ENCODE measurements around the gene ENOSF1. TPM values are rescaled to one million over a fixed set of nuclear protein-coding genes. Genes with fewer than 3 reads are reported as not detected.

ENOSF1 gene
- total RNA-seq, 4 donors from 2014 or later: 31.8 to 159 (median 64.3) TPM

DNA sequence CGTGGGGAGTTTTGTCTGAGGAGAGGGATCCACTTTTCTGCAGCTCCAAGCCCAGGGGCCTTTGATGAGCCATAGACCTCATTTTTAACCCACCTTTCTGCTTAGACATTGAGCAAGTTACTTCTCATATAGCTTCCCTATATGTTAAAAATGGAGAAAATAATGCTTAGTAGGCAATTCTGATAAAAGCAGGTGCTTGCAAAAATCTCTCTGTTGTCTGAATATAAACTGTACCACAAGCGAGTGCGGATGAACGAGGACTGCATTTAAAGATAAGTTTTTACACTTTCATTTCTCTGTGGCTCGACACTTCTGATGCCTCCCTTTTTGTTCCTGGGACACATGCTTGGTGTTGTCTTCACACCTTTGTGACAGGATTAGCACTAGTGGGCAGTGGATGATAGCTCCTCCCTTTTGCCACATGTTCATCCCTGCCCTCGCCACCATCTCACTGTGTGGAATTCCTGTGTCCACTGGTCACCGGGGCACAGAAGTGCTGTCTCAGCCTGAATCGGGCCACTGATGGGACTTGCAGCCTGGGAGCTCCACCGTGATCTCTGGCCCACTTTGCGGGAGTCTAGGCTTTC is 53.4 kb downstream of the ENOSF1 start:
- TF ChIP-seq EP300 (IDR thresholded peaks at IDR 0.05): no peak
- TF ChIP-seq, protein P1, sequence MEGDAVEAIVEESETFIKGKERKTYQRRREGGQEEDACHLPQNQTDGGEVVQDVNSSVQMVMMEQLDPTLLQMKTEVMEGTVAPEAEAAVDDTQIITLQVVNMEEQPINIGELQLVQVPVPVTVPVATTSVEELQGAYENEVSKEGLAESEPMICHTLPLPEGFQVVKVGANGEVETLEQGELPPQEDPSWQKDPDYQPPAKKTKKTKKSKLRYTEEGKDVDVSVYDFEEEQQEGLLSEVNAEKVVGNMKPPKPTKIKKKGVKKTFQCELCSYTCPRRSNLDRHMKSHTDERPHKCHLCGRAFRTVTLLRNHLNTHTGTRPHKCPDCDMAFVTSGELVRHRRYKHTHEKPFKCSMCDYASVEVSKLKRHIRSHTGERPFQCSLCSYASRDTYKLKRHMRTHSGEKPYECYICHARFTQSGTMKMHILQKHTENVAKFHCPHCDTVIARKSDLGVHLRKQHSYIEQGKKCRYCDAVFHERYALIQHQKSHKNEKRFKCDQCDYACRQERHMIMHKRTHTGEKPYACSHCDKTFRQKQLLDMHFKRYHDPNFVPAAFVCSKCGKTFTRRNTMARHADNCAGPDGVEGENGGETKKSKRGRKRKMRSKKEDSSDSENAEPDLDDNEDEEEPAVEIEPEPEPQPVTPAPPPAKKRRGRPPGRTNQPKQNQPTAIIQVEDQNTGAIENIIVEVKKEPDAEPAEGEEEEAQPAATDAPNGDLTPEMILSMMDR (IDR thresholded peaks at IDR 0.05): no peak
- no peak for TF ChIP-seq POLR2AphosphoS5 (IDR thresholded peaks at IDR 0.05)
- TF ChIP-seq POLR2A (IDR thresholded peaks at IDR 0.05): no peak
- H3K9me3 ChIP-seq: no peaks in the 10 kb centered on the region
- H3K27me3 ChIP-seq: peaks cover 5% of the 10 kb centered on the region
- H3K4me3 ChIP-seq: no peak overlapping the region
- DNase-seq (ENCODE audit: low spot score in 2 of 2): no peak
- WGBS: 90% methylated on average over 10 of the region's 10 CpGs
- no peaks in the 10 kb centered on the region for H3K36me3 ChIP-seq
- H3K4me1 ChIP-seq: peaks cover 16% of the 10 kb centered on the region
- H3K27ac ChIP-seq: no peak overlapping the region

DNA sequence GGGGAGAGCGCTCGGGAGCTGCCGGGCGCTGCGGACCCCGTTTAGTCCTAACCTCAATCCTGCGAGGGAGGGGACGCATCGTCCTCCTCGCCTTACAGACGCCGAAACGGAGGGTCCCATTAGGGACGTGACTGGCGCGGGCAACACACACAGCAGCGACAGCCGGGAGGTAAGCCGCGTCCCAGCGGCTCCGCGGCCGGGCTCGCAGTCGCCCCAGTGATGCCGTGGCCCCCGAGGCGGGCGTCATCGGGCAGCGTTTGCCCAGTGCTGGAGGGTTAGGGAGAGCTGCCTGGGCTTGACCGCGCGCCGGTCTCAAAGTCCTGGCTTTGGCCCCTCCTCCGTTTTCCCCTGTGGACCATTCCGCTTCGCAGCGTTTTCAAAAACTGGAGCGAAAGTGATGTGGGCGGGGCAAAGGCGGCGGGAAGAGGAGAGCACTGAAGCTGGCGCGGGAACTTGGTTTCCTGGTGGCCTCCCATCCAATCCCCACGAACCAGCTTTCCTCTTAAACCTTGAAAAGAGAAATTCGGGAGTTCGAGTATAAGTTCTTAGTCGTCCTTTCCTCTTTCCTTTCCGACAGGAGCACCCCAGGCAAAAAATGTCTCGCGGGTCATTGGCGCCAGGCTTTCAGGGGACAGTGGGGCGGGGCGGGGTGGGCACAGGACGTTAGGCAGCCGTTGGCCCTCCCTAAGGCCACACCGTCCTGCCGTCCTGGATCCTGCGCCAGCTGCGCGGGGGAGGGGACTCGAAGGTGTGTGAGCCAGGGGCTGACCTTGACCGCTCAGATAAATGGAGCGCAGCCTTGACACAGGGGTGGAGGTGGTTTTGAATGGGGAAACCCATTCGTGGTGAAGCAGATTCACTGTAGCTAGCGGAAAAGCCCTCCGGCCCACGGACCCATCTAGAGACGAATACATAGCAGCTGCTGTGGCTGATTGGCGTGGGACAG is 54.2 kb downstream of the ENOSF1 start:
- H3K4me1 ChIP-seq: peaks cover 16% of the 10 kb centered on the region
- no peaks in the 10 kb centered on the region for H3K36me3 ChIP-seq
- peak overlapping the region; percentile 67 for H3K4me3 ChIP-seq
- no peak overlapping the region for H3K27ac ChIP-seq
- 9% methylated on average over 24 of the region's 72 CpGs for WGBS
- no peaks in the 10 kb centered on the region for H3K9me3 ChIP-seq
- peaks cover 5% of the 10 kb centered on the region for H3K27me3 ChIP-seq
- peak; percentile 80 to 84 for DNase-seq (ENCODE audit: low spot score in 2 of 2)
- TF ChIP-seq POLR2AphosphoS5 (IDR thresholded peaks at IDR 0.05) (no peak), EP300 (IDR thresholded peaks at IDR 0.05) (no peak), POLR2A (IDR thresholded peaks at IDR 0.05) (no peak)
- TF ChIP-seq, protein P1 (IDR thresholded peaks at IDR 0.05): no peak

DNA sequence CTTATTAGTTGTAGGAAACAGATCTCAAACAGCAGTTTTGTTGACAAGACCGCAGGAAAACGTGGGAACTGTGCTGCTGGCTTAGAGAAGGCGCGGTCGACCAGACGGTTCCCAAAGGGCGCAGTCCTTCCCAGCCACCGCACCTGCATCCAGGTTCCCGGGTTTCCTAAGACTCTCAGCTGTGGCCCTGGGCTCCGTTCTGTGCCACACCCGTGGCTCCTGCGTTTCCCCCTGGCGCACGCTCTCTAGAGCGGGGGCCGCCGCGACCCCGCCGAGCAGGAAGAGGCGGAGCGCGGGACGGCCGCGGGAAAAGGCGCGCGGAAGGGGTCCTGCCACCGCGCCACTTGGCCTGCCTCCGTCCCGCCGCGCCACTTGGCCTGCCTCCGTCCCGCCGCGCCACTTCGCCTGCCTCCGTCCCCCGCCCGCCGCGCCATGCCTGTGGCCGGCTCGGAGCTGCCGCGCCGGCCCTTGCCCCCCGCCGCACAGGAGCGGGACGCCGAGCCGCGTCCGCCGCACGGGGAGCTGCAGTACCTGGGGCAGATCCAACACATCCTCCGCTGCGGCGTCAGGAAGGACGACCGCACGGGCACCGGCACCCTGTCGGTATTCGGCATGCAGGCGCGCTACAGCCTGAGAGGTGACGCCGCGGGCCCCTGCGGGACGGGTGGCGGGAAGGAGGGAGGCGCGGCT is 55.0 kb downstream of the ENOSF1 start, which contains the start of gene TYMS:
TSS of gene TYMS (plus strand) at position 343 of the 690 bp plus-strand sequence. CDS start at position 433, 90 bp downstream.
- DNase-seq (ENCODE audit: low spot score in 2 of 2): no peak
- Histone ChIP-seq H3K27me3 (peaks cover 5% of the 10 kb centered on the region), H3K4me1 (peaks cover 16% of the 10 kb centered on the region), H3K9me3 (no peaks in the 10 kb centered on the region), H3K36me3 (no peaks in the 10 kb centered on the region), H3K4me3 (peak within 1 kb of the TSS; percentile 67), H3K27ac (no peak within 1 kb of the TSS)
- under 1% methylated on average over 48 of the region's 79 CpGs for WGBS
- TF ChIP-seq, protein P1 (IDR thresholded peaks at IDR 0.05): no peak
- TF ChIP-seq POLR2AphosphoS5 (IDR thresholded peaks at IDR 0.05): no peak
- TF ChIP-seq POLR2A (IDR thresholded peaks at IDR 0.05): no peak
- no peak for TF ChIP-seq EP300 (IDR thresholded peaks at IDR 0.05)

DNA sequence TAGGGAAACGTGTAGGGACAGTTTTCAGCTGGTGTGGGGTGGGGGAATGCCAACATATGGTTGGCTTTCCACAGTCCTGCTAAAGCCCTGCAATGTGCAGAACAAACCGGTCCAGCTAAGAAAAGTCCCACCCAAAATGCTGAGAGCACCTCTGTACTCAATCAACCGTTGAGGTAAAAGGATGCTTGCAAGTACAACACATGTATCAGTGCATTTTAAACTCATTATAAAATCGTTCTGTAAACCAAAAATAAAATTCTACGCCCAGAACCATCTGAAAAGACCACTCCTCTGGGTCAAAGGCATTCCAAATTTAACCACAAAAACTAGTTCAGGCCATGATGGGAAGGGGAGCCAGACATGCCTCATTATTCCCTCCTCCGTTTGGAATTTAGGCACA is 57.0 kb downstream of the ENOSF1 start:
- Histone ChIP-seq H3K36me3 (no peaks in the 10 kb centered on the region), H3K9me3 (no peaks in the 10 kb centered on the region), H3K4me1 (peaks cover 16% of the 10 kb centered on the region), H3K27me3 (peaks cover 5% of the 10 kb centered on the region), H3K27ac (no peak overlapping the region), H3K4me3 (no peak overlapping the region)
- no peak for TF ChIP-seq EP300 (IDR thresholded peaks at IDR 0.05)
- TF ChIP-seq POLR2A (IDR thresholded peaks at IDR 0.05): no peak
- TF ChIP-seq POLR2AphosphoS5 (IDR thresholded peaks at IDR 0.05): no peak
- TF ChIP-seq, protein P1 (IDR thresholded peaks at IDR 0.05): no peak
- no peak for DNase-seq (ENCODE audit: low spot score in 2 of 2)
- 77% methylated on average over 6 of the region's 6 CpGs for WGBS
